ENCODE measurements around the gene ZKSCAN1.

DNA sequence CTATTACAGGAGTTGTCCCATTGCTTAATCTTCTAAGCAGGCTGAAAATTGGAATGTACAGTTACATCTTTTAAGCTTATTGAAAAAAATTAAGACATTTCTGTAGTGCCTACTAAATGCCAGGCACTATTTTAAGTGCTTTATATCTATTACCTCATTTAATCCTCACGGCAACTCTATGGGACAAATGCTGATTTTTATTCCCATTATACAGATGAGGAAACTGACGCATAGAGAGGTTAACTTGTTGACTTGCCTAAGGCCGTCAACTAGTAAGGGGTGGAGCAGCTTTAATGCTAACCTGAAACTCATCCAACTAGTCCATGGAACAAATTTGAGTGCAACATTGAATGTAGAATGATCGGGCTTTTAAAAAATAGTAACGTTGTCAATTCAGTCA, 2.5 kb downstream of the ZKSCAN1 start:
- TF ChIP-seq, protein P1, sequence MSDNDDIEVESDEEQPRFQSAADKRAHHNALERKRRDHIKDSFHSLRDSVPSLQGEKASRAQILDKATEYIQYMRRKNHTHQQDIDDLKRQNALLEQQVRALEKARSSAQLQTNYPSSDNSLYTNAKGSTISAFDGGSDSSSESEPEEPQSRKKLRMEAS (IDR thresholded peaks at IDR 0.05) = no peak
- TF ChIP-seq, protein P2, sequence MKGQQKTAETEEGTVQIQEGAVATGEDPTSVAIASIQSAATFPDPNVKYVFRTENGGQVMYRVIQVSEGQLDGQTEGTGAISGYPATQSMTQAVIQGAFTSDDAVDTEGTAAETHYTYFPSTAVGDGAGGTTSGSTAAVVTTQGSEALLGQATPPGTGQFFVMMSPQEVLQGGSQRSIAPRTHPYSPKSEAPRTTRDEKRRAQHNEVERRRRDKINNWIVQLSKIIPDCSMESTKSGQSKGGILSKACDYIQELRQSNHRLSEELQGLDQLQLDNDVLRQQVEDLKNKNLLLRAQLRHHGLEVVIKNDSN (IDR thresholded peaks at IDR 0.05) = no peak
- TF ChIP-seq TCF12 (IDR thresholded peaks at IDR 0.05; ENCODE audit: low read depth) = no peak

Measured in Ishikawa (cell line).